DOHH2 (cell line): ENCODE results near the gene COX10.

Experiments used
- H3F3A ChIP-seq: fragments of 200-600 bp; sonication (generic), shearing (Covaris generic); 2 replicates; pipeline ENCODE4 v1.6.0; 2016; ENCODE audit warnings: antibody characterized with exemption, mild to moderate bottlenecking; ENCODE audit not compliant: control insufficient read depth, insufficient read depth
- H3K27ac ChIP-seq: fragments of 200-600 bp; sonication (generic); 2 replicates; pipeline ENCODE4 v1.5.1; 2014; ENCODE audit warnings: low read depth, mild to moderate bottlenecking, low read length, moderate library complexity
- H3K27me3 ChIP-seq: fragments of 200-600 bp; sonication (generic); 2 replicates; pipeline ENCODE4 v1.6.1; 2014; ENCODE audit warnings: mild to moderate bottlenecking, low read length, mixed read lengths; ENCODE audit not compliant: control insufficient read depth
- H3K36me3 ChIP-seq: fragments of 200-600 bp; sonication (generic); 2 replicates; pipeline ENCODE4 v1.6.1; 2014; ENCODE audit warnings: mild to moderate bottlenecking, low read length, moderate library complexity, mixed read lengths; ENCODE audit not compliant: control insufficient read depth
- H3K4me1 ChIP-seq: fragments of 200-600 bp; sonication (generic); 2 replicates; pipeline ENCODE4 v1.6.1; 2014; ENCODE audit warnings: mild to moderate bottlenecking, low read length, mixed read lengths; ENCODE audit not compliant: control insufficient read depth
- H3K4me2 ChIP-seq: fragments of 200-600 bp; sonication (generic); 2 replicates; pipeline ENCODE4 v1.6.0; 2014; ENCODE audit warnings: mild to moderate bottlenecking, low read length, moderate library complexity
- H3K4me3 ChIP-seq: fragments of 200-600 bp; sonication (generic); 2 replicates; pipeline ENCODE4 v1.5.1; 2014; ENCODE audit warnings: mild to moderate bottlenecking, low read length, mixed read lengths
- H3K79me2 ChIP-seq: fragments of 200-600 bp; sonication (generic); 2 replicates; pipeline ENCODE4 v1.6.1; 2014; ENCODE audit warnings: mild to moderate bottlenecking, low read length, mixed read lengths; ENCODE audit not compliant: control insufficient read depth
- H3K9me2 ChIP-seq: fragments of 200-600 bp; sonication (generic); replicated peaks from 2 replicates; pipeline ENCODE4 v1.6.1; 2014; ENCODE audit warnings: mild to moderate bottlenecking, low read length, mixed read lengths; ENCODE audit not compliant: control insufficient read depth
- H3K9me3 ChIP-seq: fragments of 200-600 bp; sonication (generic); 2 replicates; pipeline ENCODE4 v1.6.1; 2014; ENCODE audit warnings: antibody characterized with exemption, low read length, mixed read lengths; ENCODE audit not compliant: control insufficient read depth, insufficient read depth
- H4K20me1 ChIP-seq: fragments of 200-600 bp; sonication (generic); 2 replicates; pipeline ENCODE4 v1.6.0; 2014; ENCODE audit warnings: low read depth, mild to moderate bottlenecking, antibody characterized with exemption, low read length, moderate library complexity; ENCODE audit not compliant: control insufficient read depth, insufficient read depth
- CTCF ChIP-seq: fragments of 200-600 bp; sonication (generic); IDR thresholded peaks from one replicate; pipeline ENCODE4 v1.5.1; 2014; ENCODE audit warnings: antibody characterized with exemption, mild to moderate bottlenecking, low read depth, low read length; ENCODE audit not compliant: poor library complexity, severe bottlenecking
- EZH2phosphoT487 ChIP-seq: fragments of 200-600 bp; sonication (generic); IDR thresholded peaks from 2 replicates; pipeline ENCODE4 v1.6.1; 2017; ENCODE audit warnings: borderline replicate concordance, mild to moderate bottlenecking, antibody characterized with exemption, low read length, moderate library complexity, mixed read lengths

Gene COX10

DNA sequence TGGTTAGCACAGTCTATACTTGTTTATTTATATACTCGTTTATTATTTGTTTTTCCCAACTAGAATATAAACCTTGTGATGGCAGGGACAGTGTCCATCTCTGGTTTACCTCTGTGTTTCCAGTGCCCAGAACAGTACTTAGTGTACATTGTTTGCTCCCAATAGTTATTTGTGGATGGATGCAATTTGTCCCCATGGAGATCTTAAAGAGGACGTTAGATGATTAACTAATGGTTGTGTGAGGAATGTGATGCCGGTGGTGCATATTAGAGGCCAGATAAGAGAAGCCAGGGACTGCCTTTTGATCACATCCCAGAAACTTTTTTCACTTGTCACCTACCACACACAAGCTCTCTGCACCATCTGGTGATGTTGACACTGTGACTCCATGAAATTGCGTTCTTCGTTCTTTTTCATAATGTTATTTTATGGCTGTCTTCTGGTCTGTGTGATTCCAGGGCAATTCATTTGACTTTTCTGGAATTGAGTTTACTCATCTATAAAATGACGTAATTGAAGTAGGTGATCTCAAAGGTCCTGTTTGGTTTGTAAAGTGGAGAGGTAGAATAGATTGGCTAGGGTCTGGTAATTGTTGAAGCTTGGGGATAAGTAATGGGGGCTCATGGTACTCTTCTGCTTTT lies 1.2 kb downstream of the COX10 start:
- H3K4me1 ChIP-seq, result peaks cover 25% of the 10 kb centered on the region
- no peaks in the 10 kb centered on the region for H3K9me3 ChIP-seq
- H4K20me1 ChIP-seq, result no peaks in the 10 kb centered on the region
- TF ChIP-seq EZH2phosphoT487 (no peak), CTCF (no peak)
- peaks cover 91% of the 10 kb centered on the region for H3K79me2 ChIP-seq
- peaks cover 54% of the 10 kb centered on the region for H3K36me3 ChIP-seq
- H3K4me3 ChIP-seq, result peak overlapping the region; percentile 99
- H3F3A ChIP-seq, result no peaks in the 10 kb centered on the region
- H3K27me3 ChIP-seq, result no peaks in the 10 kb centered on the region
- no peak overlapping the region; the same call in 1 of the 2 replicates for H3K27ac ChIP-seq
- no peaks in the 10 kb centered on the region for H3K9me2 ChIP-seq
- peak overlapping the region; percentile 51 for H3K4me2 ChIP-seq

- Histone ChIP-seq H3K27ac (no peak overlapping the region), H3K4me3 (no peak overlapping the region), H4K20me1 (no peaks in the 10 kb centered on the region), H3F3A (no peaks in the 10 kb centered on the region), H3K4me1 (peaks cover 19% of the 10 kb centered on the region), H3K27me3 (no peaks in the 10 kb centered on the region), H3K79me2 (peaks cover 72% of the 10 kb centered on the region), H3K9me2 (no peaks in the 10 kb centered on the region), H3K4me2 (no peak overlapping the region), H3K9me3 (no peaks in the 10 kb centered on the region), H3K36me3 (peaks cover 53% of the 10 kb centered on the region)
- no peak for TF ChIP-seq CTCF
- no peak for TF ChIP-seq EZH2phosphoT487
Measured at GRCh38 chr17:14072881-14073280, 3.6 kb downstream of the COX10 start.

DNA sequence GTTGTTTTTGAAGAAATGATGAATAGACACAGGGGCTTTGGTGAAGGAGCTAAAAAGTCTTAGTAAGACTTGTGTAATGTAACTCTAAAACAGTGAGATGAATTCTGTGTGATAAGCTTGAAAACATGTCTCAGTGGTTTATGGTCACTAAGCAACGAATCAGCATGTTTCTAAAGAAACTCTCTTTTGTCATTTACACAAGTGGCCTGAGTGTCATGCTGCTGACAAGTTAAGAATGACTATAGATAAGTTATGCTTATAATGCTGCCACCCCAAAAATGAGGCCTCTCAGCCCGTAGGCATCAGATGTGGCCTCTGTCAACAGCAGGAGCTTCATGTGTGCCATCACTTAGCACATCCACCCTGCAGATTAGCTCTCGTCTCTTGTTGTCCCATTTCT lies 8.7 kb downstream of the COX10 start:
- Histone ChIP-seq H3K79me2 (peaks cover 45% of the 10 kb centered on the region), H3K27ac (no peak overlapping the region), H3K9me2 (no peaks in the 10 kb centered on the region), H3K4me2 (no peak overlapping the region), H3K4me1 (no peaks in the 10 kb centered on the region), H3K36me3 (peaks cover 69% of the 10 kb centered on the region), H3K27me3 (no peaks in the 10 kb centered on the region), H3K9me3 (no peaks in the 10 kb centered on the region), H3F3A (no peaks in the 10 kb centered on the region), H4K20me1 (peaks cover 3% of the 10 kb centered on the region; the same call in 1 of the 2 replicates), H3K4me3 (no peak overlapping the region)
- TF ChIP-seq CTCF, result no peak
